Suprapubic skin (tissue), 4 donors: ENCODE results near the gene HEXD. TPM values are rescaled to one million over a fixed set of nuclear protein-coding genes. Genes with fewer than 3 reads are reported as not detected.

Source experiments
- DNase-seq, 2 donors: peaks; one replicate each; pipeline ENCODE4 v3.0.0-alpha.2; 2019; ENCODE audit warnings: low spot score in 2 of 2
- H3K27ac ChIP-seq: fragments of 200-600 bp; sonication (generic); one replicate; pipeline ENCODE4 v1.5.1; 2019
- H3K27me3 ChIP-seq: fragments of 200-600 bp; sonication (generic); one replicate; pipeline ENCODE4 v1.5.1; 2019
- H3K36me3 ChIP-seq: fragments of 200-600 bp; sonication (generic); one replicate; pipeline ENCODE4 v1.5.1; 2019
- H3K4me1 ChIP-seq: fragments of 200-600 bp; sonication (generic); one replicate; pipeline ENCODE4 v1.5.1; 2019
- H3K4me3 ChIP-seq: fragments of 200-600 bp; sonication (generic); one replicate; pipeline ENCODE4 v1.5.1; 2019; ENCODE audit warnings: mild to moderate bottlenecking
- H3K9me3 ChIP-seq: fragments of 200-600 bp; sonication (generic); one replicate; pipeline ENCODE4 v1.5.1; 2019
- CTCF ChIP-seq, 2 donors: fragments of 200-600 bp in 1 of 2; fragments of 450-650 bp in 1 of 2; sonication (generic) in 1 of 2; IDR thresholded peaks; one replicate each; pipeline ENCODE4 v1.5.1; 2016 to 2019; ENCODE audit warnings: antibody characterized with exemption in 2 of 2, mild to moderate bottlenecking in 1 of 2, moderate library complexity in 1 of 2
- EP300 ChIP-seq: sonication (generic); formaldehyde crosslinking; IDR thresholded peaks from one replicate; pipeline ENCODE4 v1.6.1; 2017; ENCODE audit warnings: antibody characterized with exemption
- POLR2A ChIP-seq, 2 donors: fragments of 450-650 bp; IDR thresholded peaks; one replicate each; pipeline ENCODE4 v1.6.1; 2017; ENCODE audit warnings: antibody characterized with exemption in 2 of 2, mild to moderate bottlenecking in 2 of 2, moderate library complexity in 2 of 2
- POLR2AphosphoS5 ChIP-seq, 3 donors: sonication (generic); formaldehyde crosslinking; IDR thresholded peaks; one replicate each; pipeline ENCODE4 v1.6.1; 2017; ENCODE audit warnings: antibody characterized with exemption in 3 of 3
- WGBS: methylation state at CpG from one replicate; pipeline ENCODE4 v1.1.5; 2018; 5-methylcytosine and 5-hydroxymethylcytosine counted together
- total RNA-seq, 4 donors: library from RNA; depleted of rRNA; stranded (reverse); fragments of >200 nt; gene quantifications; one replicate each; pipeline ENCODE4 v1.1.0, GENCODE V29; 2016

Gene HEXD
- total RNA-seq, 4 donors from 2014 or later = 28.1 to 84.6 (median 33.4) TPM

GRCh38 chr17:82444941-82445521, 26.9 kb downstream of the HEXD start:
- DNase-seq = peak in 1 of 2 donors; percentile 68
- WGBS = 44% methylated on average over 5 of the region's 19 CpGs
- Histone ChIP-seq H3K4me3 (no peak overlapping the region), H3K27me3 (no peaks in the 10 kb centered on the region), H3K27ac (no peak overlapping the region), H3K4me1 (peaks cover 42% of the 10 kb centered on the region), H3K9me3 (no peaks in the 10 kb centered on the region), H3K36me3 (peaks cover 24% of the 10 kb centered on the region)
- TF ChIP-seq POLR2A (IDR thresholded peaks at IDR 0.05) (no peak), CTCF (IDR thresholded peaks at IDR 0.05) (no peak), POLR2AphosphoS5 (IDR thresholded peaks at IDR 0.05) (no peak), EP300 (no peak)

GRCh38 chr17:82445542-82445941, 27.4 kb downstream of the HEXD start:
- no peak overlapping the region for H3K4me3 ChIP-seq
- 75% methylated on average over 9 of the region's 13 CpGs for WGBS
- H3K27ac ChIP-seq = no peak overlapping the region
- peaks cover 20% of the 10 kb centered on the region for H3K36me3 ChIP-seq
- peaks cover 44% of the 10 kb centered on the region for H3K4me1 ChIP-seq
- no peaks in the 10 kb centered on the region for H3K27me3 ChIP-seq
- TF ChIP-seq EP300 (no peak), POLR2A (IDR thresholded peaks at IDR 0.05) (no peak), CTCF (IDR thresholded peaks at IDR 0.05) (no peak)
- H3K9me3 ChIP-seq = no peaks in the 10 kb centered on the region
- peak in 1 of 2 donors; percentile 58 for DNase-seq

- TF ChIP-seq EP300 = no peak
- no peak for TF ChIP-seq POLR2A (IDR thresholded peaks at IDR 0.05)
- no peak for TF ChIP-seq POLR2AphosphoS5 (IDR thresholded peaks at IDR 0.05)
- no peak for TF ChIP-seq CTCF (IDR thresholded peaks at IDR 0.05)
- WGBS = 89% methylated on average over 15 of the region's 15 CpGs
- no peaks in the 10 kb centered on the region for H3K9me3 ChIP-seq
- H3K27ac ChIP-seq = no peak overlapping the region
- H3K4me1 ChIP-seq = peaks cover 47% of the 10 kb centered on the region
- peaks cover 20% of the 10 kb centered on the region for H3K36me3 ChIP-seq
- no peaks in the 10 kb centered on the region for H3K27me3 ChIP-seq
- no peak for DNase-seq
- no peak overlapping the region for H3K4me3 ChIP-seq
Observed at GRCh38 chr17:82446124-82446523, 28.0 kb downstream of the HEXD start.

- Histone ChIP-seq H3K4me1 (peaks cover 52% of the 10 kb centered on the region), H3K4me3 (no peak overlapping the region), H3K27ac (no peak overlapping the region), H3K27me3 (no peaks in the 10 kb centered on the region), H3K9me3 (no peaks in the 10 kb centered on the region), H3K36me3 (peaks cover 20% of the 10 kb centered on the region)
- WGBS = 100% methylated on average over 1 of the region's 12 CpGs
- no peak for DNase-seq
- no peak for TF ChIP-seq EP300
- no peak for TF ChIP-seq CTCF (IDR thresholded peaks at IDR 0.05)
- no peak for TF ChIP-seq POLR2A (IDR thresholded peaks at IDR 0.05)
- no peak for TF ChIP-seq POLR2AphosphoS5 (IDR thresholded peaks at IDR 0.05)
Observed at GRCh38 chr17:82446649-82447048, 28.5 kb downstream of the HEXD start.

- TF ChIP-seq CTCF (IDR thresholded peaks at IDR 0.05) (no peak), POLR2AphosphoS5 (IDR thresholded peaks at IDR 0.05) (no peak), POLR2A (IDR thresholded peaks at IDR 0.05) (no peak), EP300 (no peak)
- Histone ChIP-seq H3K36me3 (peaks cover 10% of the 10 kb centered on the region), H3K4me3 (no peak overlapping the region), H3K9me3 (no peaks in the 10 kb centered on the region), H3K4me1 (peaks cover 53% of the 10 kb centered on the region), H3K27ac (no peak overlapping the region), H3K27me3 (no peaks in the 10 kb centered on the region)
- no peak for DNase-seq
- WGBS = 89% methylated on average over 11 of the region's 11 CpGs
Observed at GRCh38 chr17:82447876-82448275, 29.7 kb downstream of the HEXD start.
